A673 (cell line): ENCODE measurements around the gene GSTP1. TPM values are rescaled to one million over a fixed set of nuclear protein-coding genes. Genes with fewer than 3 reads are reported as not detected.

Experiments used
- BruUV-seq: library from RNA; stranded (reverse); fragments of 400-500 nt; replicated peaks from 2 replicates; lab custom pipeline; 2021; lab: Mats Ljungman, UMichigan
- CTCF ChIA-PET: fragments of 300-600 bp; sonication (Branson Sonifier 250); formaldehyde crosslinking; loops from one replicate; lab custom pipeline; 2022; ENCODE audit warnings: antibody characterized with exemption; lab: Charles Lee
- POLR2A ChIA-PET: fragments of 300-600 bp; sonication (Branson Sonifier 250); formaldehyde crosslinking; loops from one replicate; lab custom pipeline; 2022; ENCODE audit warnings: antibody characterized with exemption; ENCODE audit not compliant: low non-redundant PET; lab: Charles Lee
- DNase-seq: peaks from one replicate; pipeline ENCODE4 v3.0.0-alpha.2; 2015; ENCODE audit warnings: low spot score
- H3K27ac ChIP-seq: fragments of 200-600 bp; sonication (generic); 2 replicates; pipeline ENCODE4 v1.5.1; 2016; ENCODE audit warnings: mixed run types, low read depth, mild to moderate bottlenecking, mixed read lengths, antibody characterized with exemption, low read length; ENCODE audit not compliant: poor library complexity, severe bottlenecking
- H3K27me3 ChIP-seq: fragments of 200-600 bp; sonication (generic); replicated peaks from 2 replicates; pipeline ENCODE4 v1.6.1; 2017; ENCODE audit warnings: mixed run types, low read depth, mild to moderate bottlenecking, mixed read lengths, antibody characterized with exemption, low read length; ENCODE audit not compliant: insufficient read depth, poor library complexity
- H3K36me3 ChIP-seq: fragments of 200-600 bp; sonication (generic); 2 replicates; pipeline ENCODE4 v1.6.1; 2016; ENCODE audit warnings: mixed run types, mild to moderate bottlenecking, mixed read lengths, antibody characterized with exemption, low read length; ENCODE audit not compliant: insufficient read depth, poor library complexity, severe bottlenecking
- H3K4me1 ChIP-seq: fragments of 200-600 bp; sonication (generic); 2 replicates; pipeline ENCODE4 v1.6.1; 2017; ENCODE audit warnings: mixed run types, mild to moderate bottlenecking, mixed read lengths, antibody characterized with exemption, low read length; ENCODE audit not compliant: insufficient read depth, poor library complexity, severe bottlenecking
- H3K4me3 ChIP-seq: fragments of 200-600 bp; sonication (generic); 2 replicates; pipeline ENCODE4 v1.5.1; 2016; ENCODE audit warnings: low read depth, mixed run types, mild to moderate bottlenecking, mixed read lengths, low read length; ENCODE audit not compliant: poor library complexity, severe bottlenecking
- H3K9me3 ChIP-seq: fragments of 200-600 bp; sonication (generic); 2 replicates; pipeline ENCODE4 v1.6.1; 2016; ENCODE audit warnings: mixed run types, low read depth, mild to moderate bottlenecking, mixed read lengths, antibody characterized with exemption, low read length; ENCODE audit not compliant: poor library complexity, severe bottlenecking
- EZH2 ChIP-seq: fragments of 200-600 bp; sonication (generic); IDR thresholded peaks from 2 replicates; pipeline ENCODE4 v1.6.1; 2017; ENCODE audit warnings: borderline replicate concordance, low read depth, mild to moderate bottlenecking, mixed read lengths, antibody characterized with exemption, low read length; ENCODE audit not compliant: poor library complexity, severe bottlenecking
- intact Hi-C: fragments of 100-400 bp; cut with micrococcal nuclease; formaldehyde crosslinking; loops from one replicate; pipeline ENCODE4 v1.10.0; 2022; ENCODE audit not compliant: unreplicated experiment
- total RNA-seq: library from RNA; stranded (reverse); gene quantifications from 2 replicates; pipeline ENCODE4 v1.2.3, GENCODE V29; 2021
- TF ChIP-seq, protein P1 (sequence below): fragments of 300-800, 200-600 bp; sonication (generic); conservative IDR thresholded peaks from 2 replicates; pipeline ENCODE4 v1.5.1; 2017; ENCODE audit warnings: low read depth, mild to moderate bottlenecking, antibody characterized with exemption, low read length, moderate library complexity, mixed read lengths

The GSTP1 gene
- total RNA-seq, 1 experiment from 2014 or later: 1,211 TPM

DNA sequence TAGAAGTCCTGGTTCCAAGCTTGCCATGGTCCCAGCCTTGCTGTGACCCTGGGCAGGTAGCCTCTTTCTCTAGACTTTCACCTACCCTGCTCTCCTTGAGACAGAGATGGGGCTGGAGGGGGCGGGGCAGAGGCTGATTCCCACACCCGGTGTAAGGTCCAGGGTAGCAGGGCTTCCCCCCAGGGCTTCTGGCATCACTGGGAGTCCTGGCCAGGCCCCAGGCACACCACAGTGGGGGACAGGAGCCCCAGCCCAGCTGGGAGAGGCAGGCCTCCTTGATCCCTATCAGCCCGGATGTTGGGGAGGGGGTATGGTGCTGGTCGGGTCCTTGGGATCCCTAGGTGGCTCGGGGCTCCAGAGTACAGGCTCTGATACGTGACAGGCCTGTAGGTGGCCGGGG lies 47.8 kb downstream of the GSTP1 start:
- POLR2A ChIA-PET: no interaction called here
- no TSS peak for BruUV-seq
- intact Hi-C loops: loop anchor here (5.0 kb wide), 1 partner anchor 171 kb away; no protein-coding TSS in a partner anchor

GRCh38 chr11:67631853-67632174 lies 48.2 kb downstream of the GSTP1 start:
- H3K36me3 ChIP-seq: no peaks in the 10 kb centered on the region
- no peak for DNase-seq
- ChIA-PET POLR2A (no interaction called here), CTCF (no interaction called here)
- H3K9me3 ChIP-seq: no peaks in the 10 kb centered on the region
- no peak overlapping the region for H3K27ac ChIP-seq
- peaks cover 11% of the 10 kb centered on the region for H3K4me1 ChIP-seq
- H3K4me3 ChIP-seq: no peak overlapping the region
- H3K27me3 ChIP-seq: no peaks in the 10 kb centered on the region
- BruUV-seq: no TSS peak
- TF ChIP-seq EZH2: no peak
- TF ChIP-seq, protein P1, sequence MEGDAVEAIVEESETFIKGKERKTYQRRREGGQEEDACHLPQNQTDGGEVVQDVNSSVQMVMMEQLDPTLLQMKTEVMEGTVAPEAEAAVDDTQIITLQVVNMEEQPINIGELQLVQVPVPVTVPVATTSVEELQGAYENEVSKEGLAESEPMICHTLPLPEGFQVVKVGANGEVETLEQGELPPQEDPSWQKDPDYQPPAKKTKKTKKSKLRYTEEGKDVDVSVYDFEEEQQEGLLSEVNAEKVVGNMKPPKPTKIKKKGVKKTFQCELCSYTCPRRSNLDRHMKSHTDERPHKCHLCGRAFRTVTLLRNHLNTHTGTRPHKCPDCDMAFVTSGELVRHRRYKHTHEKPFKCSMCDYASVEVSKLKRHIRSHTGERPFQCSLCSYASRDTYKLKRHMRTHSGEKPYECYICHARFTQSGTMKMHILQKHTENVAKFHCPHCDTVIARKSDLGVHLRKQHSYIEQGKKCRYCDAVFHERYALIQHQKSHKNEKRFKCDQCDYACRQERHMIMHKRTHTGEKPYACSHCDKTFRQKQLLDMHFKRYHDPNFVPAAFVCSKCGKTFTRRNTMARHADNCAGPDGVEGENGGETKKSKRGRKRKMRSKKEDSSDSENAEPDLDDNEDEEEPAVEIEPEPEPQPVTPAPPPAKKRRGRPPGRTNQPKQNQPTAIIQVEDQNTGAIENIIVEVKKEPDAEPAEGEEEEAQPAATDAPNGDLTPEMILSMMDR: no peak
- intact Hi-C loops: loop anchor here (5.0 kb wide), 1 partner anchor 170 kb away; no protein-coding TSS in a partner anchor

More for the DNA sequence above, 47.8 kb downstream of the GSTP1 start:
- Histone ChIP-seq H3K9me3 (no peaks in the 10 kb centered on the region), H3K27ac (no peak overlapping the region), H3K36me3 (no peaks in the 10 kb centered on the region), H3K4me1 (peaks cover 11% of the 10 kb centered on the region), H3K4me3 (no peak overlapping the region), H3K27me3 (no peaks in the 10 kb centered on the region)
- CTCF ChIA-PET: no interaction called here
- TF ChIP-seq, protein P1: no peak
- no peak for TF ChIP-seq EZH2
- no peak for DNase-seq

DNA sequence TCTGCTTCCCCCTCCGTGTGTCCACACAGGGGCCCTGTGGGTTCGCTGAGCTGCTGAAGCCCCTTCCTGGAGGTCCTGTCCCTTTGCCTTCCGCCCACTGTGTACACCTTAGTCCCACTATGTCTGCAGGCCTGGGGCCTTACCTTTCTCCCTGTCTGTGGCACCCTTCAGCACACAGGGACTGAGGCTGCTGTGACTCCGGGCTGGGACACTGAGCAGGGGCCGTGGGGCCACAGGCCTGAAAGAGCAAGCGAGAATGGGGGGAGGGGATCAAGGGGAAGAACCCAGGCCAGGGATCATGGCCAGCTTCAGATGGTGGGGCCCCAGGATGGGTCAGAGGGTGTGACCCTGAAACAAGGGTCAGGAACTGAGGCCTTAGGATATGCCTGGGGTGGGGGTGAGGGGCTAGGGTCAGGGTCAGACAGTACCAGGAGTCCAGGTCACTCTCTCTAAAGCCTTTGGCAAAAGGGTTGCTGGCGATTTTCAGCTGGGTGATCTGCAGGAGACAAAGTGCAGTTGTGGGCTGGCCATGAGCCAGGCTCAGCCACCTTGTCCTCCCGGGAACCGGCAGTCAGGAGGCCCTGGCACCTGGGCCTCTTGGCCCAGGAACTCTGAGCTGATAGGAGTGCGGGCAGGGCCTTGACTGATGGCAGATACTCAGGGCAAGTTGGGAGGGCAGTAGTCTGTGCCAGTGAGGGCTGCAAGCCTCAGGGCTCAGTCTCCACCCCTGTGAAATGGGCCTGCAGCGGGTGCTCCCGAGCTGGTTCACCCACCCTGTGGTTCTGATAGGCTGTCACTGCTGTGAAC lies 48.8 kb downstream of the GSTP1 start:
- Histone ChIP-seq H3K9me3 (no peaks in the 10 kb centered on the region), H3K36me3 (no peaks in the 10 kb centered on the region), H3K4me1 (peaks cover 11% of the 10 kb centered on the region), H3K4me3 (no peak overlapping the region), H3K27ac (no peak overlapping the region), H3K27me3 (no peaks in the 10 kb centered on the region)
- BruUV-seq: no TSS peak
- no peak for DNase-seq
- intact Hi-C loops: loop anchor here (5.0 kb wide), 1 partner anchor 170 kb away; no protein-coding TSS in a partner anchor
- ChIA-PET CTCF (no interaction called here), POLR2A (no interaction called here)
- TF ChIP-seq, protein P1: no peak
- no peak for TF ChIP-seq EZH2
